GM13977 (cell line): ENCODE data around the gene MEF2A.

Experiments
- DNase-seq: peaks from one replicate; pipeline ENCODE4 v3.0.0; 2012; ENCODE audit warnings: low spot score
- CTCF ChIP-seq: IDR thresholded peaks from 2 replicates; pipeline ENCODE4 v1.5.1; 2012; ENCODE audit warnings: mild to moderate bottlenecking, control low read depth; ENCODE audit not compliant: insufficient read depth; ENCODE audit errors: extremely low read depth, missing control alignments
- in situ Hi-C: fragments of 300-500 bp; cut with MboI; formaldehyde crosslinking; loops from one replicate; pipeline ENCODE4 v1.12.0; 2022; ENCODE audit warnings: low sequenced_read_pairs, low pct_unique_long_range_greater_than_20kb, mixed read lengths, inconsistent platforms; ENCODE audit not compliant: unreplicated experiment

MEF2A gene

GRCh38 chr15:99668533-99669182, 102.9 kb downstream of the MEF2A start:
- in situ Hi-C loops, result no loop called here
- DNase-seq, result no peak
- no peak for TF ChIP-seq CTCF

GRCh38 chr15:99669250-99669649, 103.5 kb downstream of the MEF2A start:
- no peak for DNase-seq
- TF ChIP-seq CTCF, result no peak
- in situ Hi-C loops, result no loop called here

GRCh38 chr15:99671926-99672635, 106.3 kb downstream of the MEF2A start:
- no peak for TF ChIP-seq CTCF
- no peak for DNase-seq
- in situ Hi-C loops, result no loop called here

DNA sequence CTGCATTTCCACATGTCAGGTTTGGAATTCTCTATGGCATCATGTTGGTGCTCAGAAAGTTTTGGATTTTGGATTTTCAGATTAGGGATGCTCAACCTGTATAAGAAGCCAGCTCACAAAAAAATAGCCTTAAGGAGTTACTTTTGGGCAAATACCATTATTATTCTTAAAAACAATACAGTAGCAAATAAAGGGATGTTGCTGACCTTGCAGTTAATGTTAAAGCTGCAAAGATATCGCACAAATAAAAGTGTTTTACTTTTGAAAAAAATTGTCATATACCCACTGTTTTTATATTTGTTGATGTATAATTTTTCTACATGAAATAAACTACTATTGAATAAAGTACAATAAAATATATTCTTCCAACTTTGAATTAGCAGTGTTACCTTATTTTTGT, 107.3 kb downstream of the MEF2A start:
- DNase-seq, result no peak
- no peak for TF ChIP-seq CTCF
- in situ Hi-C loops, result no loop called here

GRCh38 chr15:99674279-99674678, 108.5 kb downstream of the MEF2A start:
- no peak for DNase-seq
- no peak for TF ChIP-seq CTCF
- in situ Hi-C loops, result no loop called here

DNA sequence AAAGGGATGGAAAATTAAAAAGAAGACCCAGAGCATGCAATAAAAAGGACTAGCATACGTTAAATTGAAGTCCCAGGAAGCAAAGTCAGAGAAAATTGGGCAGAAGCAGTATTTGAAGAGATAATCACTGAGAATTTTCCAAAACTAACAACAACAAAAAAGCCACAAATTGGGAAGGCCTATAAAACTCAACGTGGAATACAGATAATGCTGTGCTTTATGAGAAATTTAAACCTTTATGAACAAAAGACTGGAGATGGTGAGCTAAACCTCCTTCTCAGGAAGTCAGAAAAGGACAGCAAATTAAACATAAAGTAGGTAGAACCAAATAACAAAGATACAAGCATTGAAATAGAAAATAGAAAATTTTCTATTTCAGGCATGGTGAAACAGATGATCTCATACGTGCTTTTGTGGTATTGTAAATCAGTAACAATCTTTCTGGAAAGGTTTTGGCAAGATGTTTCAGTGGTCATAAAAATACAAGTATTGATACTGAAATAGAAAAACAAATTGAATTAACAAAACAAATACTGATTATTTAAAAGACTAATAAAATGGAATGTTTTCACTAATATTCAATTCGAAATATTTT, 111.9 kb downstream of the MEF2A start:
- in situ Hi-C loops, result no loop called here

More for the DNA sequence above, 111.9 kb downstream of the MEF2A start:
- TF ChIP-seq CTCF, result no peak
- no peak for DNase-seq
